HCT116 (cell line): ENCODE measurements around the gene SEMA3C. TPM values are rescaled to one million over a fixed set of nuclear protein-coding genes. Genes with fewer than 3 reads are reported as not detected.

Experiments used
- ATAC-seq: fragments of 200-7000 bp; cut with Tn5 transposase; 2 replicates; pipeline ENCODE4 v1.9.1; 2020; ENCODE audit warnings: mild to moderate bottlenecking, moderate library complexity
- BruUV-seq: library from RNA; stranded (reverse); fragments of 400-500 nt; replicated peaks from 2 replicates; lab custom pipeline; 2021; lab: Mats Ljungman, UMichigan
- CTCF ChIA-PET: fragments of 300-600 bp; sonication (Branson Sonifier 250); formaldehyde crosslinking; loops from one replicate; lab custom pipeline; 2021; ENCODE audit warnings: antibody characterized with exemption; lab: Charles Lee
- POLR2A ChIA-PET: fragments of 300-600, 350-600 bp; sonication (Branson Sonifier 250); formaldehyde crosslinking; loops from one replicate; lab custom pipeline; 2021; ENCODE audit warnings: antibody characterized with exemption; lab: Charles Lee
- RAD21 ChIA-PET, 2 experiments: fragments of 300-600 bp; sonication (Branson Sonifier 250); formaldehyde crosslinking; loops; one replicate each; lab custom pipeline; 2023; ENCODE audit warnings: low total read pairs in 2 of 2; ENCODE audit not compliant: uncharacterized antibody in 2 of 2, unreplicated experiment in 2 of 2, low non-redundant PET in 1 of 2; lab: Charles Lee
- DNase-seq: peaks from one replicate; pipeline ENCODE4 v3.0.0-alpha.2; 2010; ENCODE audit warnings: low read depth, low spot score
- H2AFZ ChIP-seq: fragments of 200-600 bp; shearing (Covaris generic), sonication (generic); 2 replicates; pipeline ENCODE4 v1.6.1; 2017; ENCODE audit warnings: low read depth, mixed run types, mixed read lengths, antibody characterized with exemption, low read length; ENCODE audit not compliant: poor library complexity, severe bottlenecking
- H3K27ac ChIP-seq: 2 replicates; pipeline ENCODE4 v1.5.1; 2012; ENCODE audit warnings: low read depth, low read length
- H3K27me3 ChIP-seq: fragments of 200-600 bp; sonication (generic); 2 replicates; pipeline ENCODE4 v1.6.1; 2016; ENCODE audit warnings: mixed run types, low read length, mixed read lengths; ENCODE audit not compliant: insufficient read depth
- H3K36me3 ChIP-seq, 2 experiments: fragments of 200-500 bp in 1 of 2; fragments of 200-600 bp in 1 of 2; sonication (Bioruptor generic) in 1 of 2; sonication (generic) in 1 of 2; 2 replicates each; pipeline versions ENCODE4 v1.5.1 to v1.6.1; 2014 to 2016; ENCODE audit warnings: low read length in 2 of 2, inconsistent platforms in 1 of 2, mixed read lengths in 1 of 2, mixed run types in 1 of 2; ENCODE audit not compliant: insufficient read depth in 2 of 2, control insufficient read depth in 1 of 2
- H3K4me1 ChIP-seq, 2 experiments: fragments of 200-600 bp in 1 of 2; sonication (generic) in 1 of 2; 2 replicates each; pipeline versions ENCODE4 v1.5.1 to v1.6.1; 2012 to 2017; ENCODE audit warnings: low read length in 2 of 2, inconsistent platforms in 1 of 2, mild to moderate bottlenecking in 1 of 2, mixed read lengths in 1 of 2, mixed run types in 1 of 2, moderate library complexity in 1 of 2; ENCODE audit not compliant: insufficient read depth in 2 of 2, control insufficient read depth in 1 of 2
- H3K4me2 ChIP-seq: fragments of 200-600 bp; sonication (generic); 2 replicates; pipeline ENCODE4 v1.6.1; 2017; ENCODE audit warnings: mixed run types, low read length, mixed read lengths
- H3K4me3 ChIP-seq, 2 experiments: fragments of 200-600 bp in 1 of 2; sonication (generic) in 1 of 2; replicated peaks in 1 of 2; 2 replicates each; pipeline ENCODE4 v1.5.1; 2011 to 2016; ENCODE audit warnings: low read length in 2 of 2, control low read depth in 1 of 2, low read depth in 1 of 2, mild to moderate bottlenecking in 1 of 2, mixed read lengths in 1 of 2, mixed run types in 1 of 2
- H3K79me2 ChIP-seq: fragments of 200-600 bp; sonication (generic); 2 replicates; pipeline ENCODE4 v1.6.1; 2017; ENCODE audit warnings: mild to moderate bottlenecking, mixed run types, low read length, moderate library complexity, mixed read lengths; ENCODE audit not compliant: insufficient read depth
- H3K9ac ChIP-seq: fragments of 200-600 bp; sonication (generic); 2 replicates; pipeline ENCODE4 v1.6.1; 2016; ENCODE audit warnings: low read length, mixed read lengths
- H3K9me2 ChIP-seq: fragments of 200-600 bp; sonication (generic), shearing (Covaris generic); 2 replicates; pipeline ENCODE4 v1.6.1; 2017; ENCODE audit warnings: mixed run types, mild to moderate bottlenecking, moderate library complexity; ENCODE audit not compliant: insufficient read depth
- H3K9me3 ChIP-seq, 2 experiments: fragments of 200-500 bp in 1 of 2; fragments of 200-600 bp in 1 of 2; sonication (Bioruptor generic) in 1 of 2; sonication (generic) in 1 of 2; 2 replicates each; pipeline ENCODE4 v1.6.1; 2014 to 2017; ENCODE audit warnings: low read length in 2 of 2, mixed read lengths in 2 of 2, inconsistent platforms in 1 of 2, low read depth in 1 of 2, mild to moderate bottlenecking in 1 of 2, mixed run types in 1 of 2, moderate library complexity in 1 of 2; ENCODE audit not compliant: control insufficient read depth in 1 of 2, insufficient read depth in 1 of 2
- H4K20me1 ChIP-seq: fragments of 200-600 bp; sonication (generic), shearing (Covaris generic); 2 replicates; pipeline ENCODE4 v1.6.1; 2017; ENCODE audit warnings: mixed run types, mild to moderate bottlenecking, moderate library complexity; ENCODE audit not compliant: insufficient read depth
- ATF3 ChIP-seq: IDR thresholded peaks from 2 replicates; pipeline ENCODE4 v1.6.1; 2012
- CBX3 ChIP-seq: IDR thresholded peaks from 2 replicates; pipeline ENCODE4 v1.6.1; 2012; ENCODE audit warnings: low read depth
- CEBPB ChIP-seq: IDR thresholded peaks from 2 replicates; pipeline ENCODE4 v1.6.1; 2012; ENCODE audit warnings: low read depth
- EGR1 ChIP-seq: IDR thresholded peaks from 2 replicates; pipeline ENCODE4 v1.6.1; 2012; ENCODE audit warnings: low read depth
- ELF1 ChIP-seq: IDR thresholded peaks from 2 replicates; pipeline ENCODE4 v1.6.1; 2012; ENCODE audit warnings: low read depth, borderline replicate concordance
- EZH2 ChIP-seq: fragments of 200-600 bp; sonication (generic); IDR thresholded peaks from 2 replicates; pipeline ENCODE4 v1.6.1; 2017; ENCODE audit warnings: antibody characterized with exemption, mixed run types
- EZH2phosphoT487 ChIP-seq: fragments of 200-600 bp; IDR thresholded peaks from 2 replicates; pipeline ENCODE4 v1.6.1; 2018; ENCODE audit warnings: antibody characterized with exemption, borderline replicate concordance
- JUND ChIP-seq: IDR thresholded peaks from 2 replicates; pipeline ENCODE4 v1.6.1; 2012
- MAX ChIP-seq: IDR thresholded peaks from 2 replicates; pipeline ENCODE4 v1.6.1; 2012
- POLR2AphosphoS5 ChIP-seq: IDR thresholded peaks from 2 replicates; pipeline ENCODE4 v1.6.1; 2011; ENCODE audit warnings: mild to moderate bottlenecking, low read depth, low read length, moderate library complexity
- RAD21 ChIP-seq: IDR thresholded peaks from 2 replicates; pipeline ENCODE4 v1.6.1; 2012; ENCODE audit warnings: low read depth, mild to moderate bottlenecking
- SIN3A ChIP-seq: IDR thresholded peaks from 2 replicates; pipeline ENCODE4 v1.6.1; 2012; ENCODE audit warnings: low read depth
- SRF ChIP-seq: IDR thresholded peaks from 2 replicates; pipeline ENCODE4 v1.6.1; 2012; ENCODE audit warnings: low read depth
- TCF7L2 ChIP-seq: IDR thresholded peaks from 2 replicates; pipeline ENCODE4 v1.7.0; 2011; ENCODE audit warnings: borderline replicate concordance, inconsistent platforms; ENCODE audit not compliant: insufficient read depth, insufficient read length; ENCODE audit errors: extremely low read depth
- ZBTB33 ChIP-seq: IDR thresholded peaks from 2 replicates; pipeline ENCODE4 v1.6.1; 2011; ENCODE audit warnings: mild to moderate bottlenecking, low read length, moderate library complexity; ENCODE audit not compliant: insufficient replicate concordance; ENCODE audit errors: extremely low read depth
- intact Hi-C: fragments of 100-400 bp; cut with micrococcal nuclease; formaldehyde crosslinking; loops from 2 replicates; pipeline ENCODE4 v1.10.0; 2022
- total RNA-seq: library from RNA; stranded (reverse); gene quantifications from one replicate; pipeline ENCODE4 v1.2.1, GENCODE V29; 2021; ENCODE audit not compliant: unreplicated experiment

The SEMA3C gene
- total RNA-seq, 1 experiment from 2014 or later, result 25.3 TPM

GRCh38 chr7:80705130-80705781, 213.6 kb downstream of the SEMA3C start:
- no peak overlapping the region for H3K4me2 ChIP-seq
- no peaks in the 10 kb centered on the region for H3K27me3 ChIP-seq
- no peaks in the 10 kb centered on the region for H3K4me1 ChIP-seq
- H3K36me3 ChIP-seq, result no peaks in the 10 kb centered on the region
- H2AFZ ChIP-seq, result no peak overlapping the region
- ChIA-PET POLR2A (no interaction called here), CTCF (no interaction called here), RAD21 (no interaction called here)
- no peak overlapping the region for H3K9ac ChIP-seq
- no TSS peak for BruUV-seq
- no peak overlapping the region for H3K4me3 ChIP-seq
- DNase-seq, result no peak
- intact Hi-C loops, result no loop called here
- no peaks in the 10 kb centered on the region for H3K79me2 ChIP-seq
- H3K9me2 ChIP-seq, result no peaks in the 10 kb centered on the region
- H4K20me1 ChIP-seq, result no peaks in the 10 kb centered on the region
- no peak overlapping the region for H3K27ac ChIP-seq
- TF ChIP-seq ELF1 (no peak), ATF3 (no peak), SIN3A (no peak), CEBPB (no peak), TCF7L2 (no peak), EZH2phosphoT487 (no peak), CBX3 (no peak), EGR1 (no peak), EZH2 (no peak), ZBTB33 (no peak), RAD21 (no peak), JUND (no peak), POLR2AphosphoS5 (no peak), SRF (no peak), MAX (no peak)
- ATAC-seq, result no peak
- no peaks in the 10 kb centered on the region for H3K9me3 ChIP-seq
